Dedifferentiated amniotic fluid mesenchymal stem cell (primary cell): Measurements from ENCODE around the gene PCNX2.

ENCODE experiments used
- DNase-seq: peaks from one replicate; pipeline ENCODE4 v3.0.0-alpha.2; 2016; ENCODE audit errors: extremely low spot score

PCNX2 gene

DNA sequence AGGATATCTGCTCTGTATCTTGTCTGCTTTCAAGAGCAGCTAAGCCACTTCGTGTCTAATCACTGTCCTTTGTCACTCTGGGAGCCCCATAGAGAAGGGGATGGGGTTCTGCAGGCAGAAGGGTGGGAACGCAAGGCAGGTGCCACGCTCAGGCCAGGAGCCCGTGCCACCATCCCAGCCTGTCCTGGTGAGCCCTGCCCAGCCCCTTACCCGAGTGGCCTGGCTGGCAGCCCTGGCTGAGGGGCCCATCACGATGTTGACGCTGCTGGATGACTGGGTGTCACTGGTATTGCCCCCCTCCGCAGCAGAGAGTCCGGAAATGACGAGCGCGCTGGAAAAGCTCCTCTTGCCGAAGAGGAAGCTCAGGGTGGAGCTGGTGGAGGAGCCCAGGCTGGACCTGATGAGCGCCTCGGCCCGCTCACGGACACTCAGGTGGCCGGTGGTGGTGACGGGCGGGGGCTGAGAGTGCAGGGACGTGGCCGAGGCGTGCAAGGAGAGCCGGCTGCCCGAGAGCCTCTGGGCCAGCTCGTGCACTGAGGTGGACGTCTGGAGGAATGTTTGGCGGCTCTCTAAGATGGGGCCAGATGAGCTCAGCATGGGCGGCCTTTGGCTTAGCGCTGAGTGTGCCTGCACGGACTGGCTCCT lies 309.5 kb downstream of the PCNX2 start:
- no peak for DNase-seq

DNA sequence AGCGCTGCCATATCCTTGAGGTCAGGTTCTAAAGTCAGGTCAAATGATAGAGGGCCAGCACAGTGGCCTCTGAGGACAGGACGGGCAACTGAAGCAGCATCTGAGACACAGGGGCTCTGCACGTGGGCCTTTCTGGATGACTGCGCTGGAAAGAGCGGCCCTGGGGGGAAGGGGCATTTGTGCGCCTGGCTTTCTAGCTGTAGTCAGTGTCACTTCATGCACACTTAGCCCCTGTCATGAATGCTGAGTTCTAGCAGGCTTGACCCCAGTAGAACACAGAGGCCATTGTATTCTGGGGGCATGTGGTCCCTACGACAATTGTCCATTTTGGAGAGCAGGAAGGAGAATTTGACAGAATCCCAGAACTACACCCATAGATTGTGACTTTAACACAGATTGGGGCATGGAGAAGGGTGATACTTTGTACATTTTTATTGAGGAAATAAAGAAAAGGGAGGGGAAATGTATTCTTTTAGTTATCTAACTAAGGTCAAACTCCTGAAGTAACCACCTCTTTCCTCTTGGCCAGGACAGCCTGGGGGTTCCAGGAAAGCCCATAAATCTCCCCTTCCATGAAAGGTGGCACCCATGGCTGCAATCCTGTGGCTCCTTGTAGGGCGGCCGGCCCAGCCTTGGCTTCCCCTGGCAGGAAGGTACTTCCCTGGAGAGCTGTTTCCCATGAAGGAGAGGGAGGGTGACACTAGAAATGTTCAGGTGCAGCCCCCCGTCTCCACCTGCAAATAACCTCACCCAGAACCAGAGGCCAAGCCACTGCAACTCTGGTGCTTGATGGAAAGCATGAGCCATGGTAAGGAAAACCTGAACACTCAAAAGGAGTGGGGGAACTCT lies 310.7 kb downstream of the PCNX2 start:
- no peak for DNase-seq

DNA sequence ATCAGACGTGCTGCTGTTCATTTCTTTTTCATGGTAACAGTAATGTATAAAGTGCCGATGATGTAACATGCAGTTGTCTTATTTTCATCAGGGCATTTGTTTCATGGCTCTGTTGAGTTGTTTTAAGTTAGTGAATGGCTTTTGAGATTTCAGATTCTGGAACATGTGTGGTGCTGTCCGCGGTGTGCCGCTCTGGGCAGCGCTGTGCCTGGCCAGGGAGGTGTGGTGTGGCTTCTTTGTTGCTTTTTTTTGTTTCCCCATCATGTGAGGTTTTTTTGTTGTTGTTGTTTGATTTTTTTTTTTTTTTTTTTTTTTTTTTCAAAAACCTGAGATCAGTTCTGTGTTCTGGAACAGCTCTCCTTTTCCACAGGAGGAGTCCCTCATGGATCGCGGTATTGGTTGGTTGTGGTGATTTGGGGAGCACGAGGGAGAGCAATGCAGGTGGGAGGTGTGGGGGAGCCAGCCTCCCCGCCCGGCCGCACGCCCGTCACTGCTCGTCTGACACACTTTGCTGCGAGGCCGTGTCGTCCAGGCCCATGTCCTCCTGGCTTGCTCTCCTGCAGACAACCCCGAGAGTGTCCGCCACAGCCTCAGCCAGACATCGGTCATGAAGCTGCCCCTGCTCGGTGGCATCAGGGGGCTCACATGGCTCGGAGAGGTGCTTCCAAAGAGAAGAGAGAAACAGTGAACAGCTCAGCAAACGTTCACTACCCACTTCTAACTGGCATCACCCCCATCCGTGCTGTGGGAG lies 311.5 kb downstream of the PCNX2 start:
- DNase-seq: no peak

DNA sequence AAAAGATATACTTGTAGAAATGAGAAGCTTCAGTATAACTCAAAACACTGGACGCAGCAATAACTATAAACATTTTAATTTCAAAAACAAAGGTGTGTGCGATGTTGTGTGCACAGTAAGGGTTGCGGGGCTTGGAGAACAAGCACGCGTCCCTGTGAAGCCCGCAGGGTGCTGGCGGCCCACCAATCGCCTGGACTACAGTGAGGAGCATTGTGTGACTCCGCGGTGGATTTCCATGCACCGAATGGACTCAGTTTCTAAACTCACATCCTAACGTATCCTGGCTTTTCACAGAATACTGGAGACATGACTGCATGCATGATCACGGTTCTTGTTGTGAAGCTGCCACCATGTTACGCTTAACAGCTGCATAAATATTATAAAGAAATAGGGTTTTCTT lies 312.1 kb downstream of the PCNX2 start:
- no peak for DNase-seq

DNA sequence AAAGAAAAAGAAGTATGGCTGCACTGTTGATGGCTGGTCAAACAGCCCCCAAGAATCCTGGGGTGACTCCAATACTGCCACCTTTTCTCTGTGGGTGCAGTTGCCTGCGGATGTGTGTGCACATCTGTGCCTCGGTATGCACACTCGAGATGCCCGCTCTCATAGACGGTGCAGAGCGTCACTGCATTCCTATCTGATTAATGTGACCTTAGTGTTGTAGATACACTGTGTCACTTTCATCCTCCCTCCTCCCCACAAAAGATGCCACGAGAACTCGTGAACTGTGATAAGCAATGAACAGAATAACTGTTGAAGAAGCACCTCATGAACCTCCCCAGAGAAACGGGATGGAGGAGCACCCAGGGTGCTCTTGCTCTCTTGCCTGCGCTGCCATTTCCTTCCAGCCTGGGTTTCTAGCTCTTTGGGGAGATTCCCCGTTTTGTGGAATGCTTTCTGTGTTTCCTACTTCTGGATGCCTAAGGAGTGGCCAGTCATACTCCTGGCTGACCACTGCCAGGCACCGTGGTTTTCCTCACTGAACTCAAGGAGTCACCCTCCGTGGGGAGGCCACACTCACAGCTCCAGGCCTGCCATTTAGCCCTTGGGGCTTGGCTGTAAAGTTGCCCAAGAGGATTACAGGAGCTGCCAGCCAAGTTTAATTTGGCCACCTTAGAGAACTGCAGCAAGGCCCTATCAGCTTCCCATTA lies 313.1 kb downstream of the PCNX2 start:
- no peak for DNase-seq

DNA sequence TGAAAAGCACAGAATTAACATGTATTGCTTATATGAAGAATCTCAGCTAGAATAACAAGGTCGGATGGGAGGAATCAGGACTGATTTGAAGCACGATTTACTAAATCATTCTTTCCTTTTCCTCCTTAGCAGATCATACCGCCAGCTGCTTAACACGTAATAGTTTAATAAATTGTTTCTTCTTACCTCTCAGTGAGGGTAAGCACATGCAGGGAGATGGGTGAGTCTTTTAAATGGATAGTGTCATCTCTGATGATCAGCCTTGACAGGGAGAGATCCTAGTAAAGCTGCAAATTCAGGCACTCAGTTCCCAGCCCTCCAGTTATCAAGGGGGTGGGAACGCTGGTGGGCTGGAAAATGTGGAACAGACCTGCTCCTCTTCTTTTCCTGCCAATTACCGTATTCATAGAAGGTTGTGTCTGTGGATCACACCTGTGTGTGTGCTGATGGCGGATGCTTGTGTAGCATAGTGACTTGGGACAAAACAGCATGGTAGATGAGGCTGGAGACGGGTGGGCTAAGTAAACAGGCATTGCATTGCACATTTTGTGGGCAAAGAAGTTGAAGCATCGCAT lies 314.5 kb downstream of the PCNX2 start:
- DNase-seq: no peak

DNA sequence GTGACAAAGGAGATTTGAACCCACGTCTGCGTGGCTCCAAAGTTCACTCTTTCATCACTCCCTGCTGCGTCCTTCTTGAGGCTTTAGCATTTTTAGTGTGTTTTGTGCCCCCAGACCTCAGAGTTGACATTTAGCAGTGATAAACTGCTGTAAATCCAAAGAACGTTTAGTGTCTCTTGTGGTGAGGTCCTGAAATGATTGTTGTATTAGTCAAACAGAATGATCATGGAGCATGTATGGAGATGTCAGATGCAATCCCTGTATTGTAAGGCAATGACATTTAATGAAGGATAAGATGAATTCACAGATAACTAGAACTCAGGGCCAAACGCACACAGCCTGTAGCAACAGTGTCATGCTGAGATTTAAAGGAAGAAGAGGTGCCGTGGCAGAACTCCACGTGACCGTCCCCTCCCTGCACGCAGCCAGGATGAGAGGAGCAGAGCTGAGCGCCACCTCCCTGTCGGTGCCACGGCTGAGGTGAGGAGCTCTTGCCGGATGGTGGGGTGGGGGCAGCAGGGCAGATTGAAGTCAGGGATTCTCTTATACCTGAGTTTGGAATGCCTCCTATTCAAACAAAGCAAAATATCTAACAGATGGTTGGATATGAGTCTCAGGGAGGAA lies 315.1 kb downstream of the PCNX2 start:
- DNase-seq: no peak

DNA sequence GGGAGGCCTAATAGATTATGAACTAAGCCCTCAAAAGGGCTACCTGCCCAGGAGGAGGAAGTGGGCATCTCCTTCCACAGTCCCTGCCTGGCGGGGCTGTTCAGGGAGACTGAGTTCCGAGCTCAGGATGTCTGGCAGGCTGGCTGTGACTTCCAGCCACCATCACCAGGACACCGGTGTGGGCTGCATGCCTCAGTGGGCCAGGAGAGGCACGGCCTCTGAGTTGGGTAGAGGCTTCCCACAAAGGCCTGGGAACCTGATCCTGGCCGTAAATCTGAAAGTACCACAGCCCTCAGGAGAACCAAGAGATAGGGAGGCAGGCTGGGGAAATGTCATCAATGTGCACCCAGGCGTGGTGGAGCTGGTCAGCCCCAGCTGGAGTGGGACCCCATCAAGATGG lies 316.0 kb downstream of the PCNX2 start:
- DNase-seq: no peak

DNA sequence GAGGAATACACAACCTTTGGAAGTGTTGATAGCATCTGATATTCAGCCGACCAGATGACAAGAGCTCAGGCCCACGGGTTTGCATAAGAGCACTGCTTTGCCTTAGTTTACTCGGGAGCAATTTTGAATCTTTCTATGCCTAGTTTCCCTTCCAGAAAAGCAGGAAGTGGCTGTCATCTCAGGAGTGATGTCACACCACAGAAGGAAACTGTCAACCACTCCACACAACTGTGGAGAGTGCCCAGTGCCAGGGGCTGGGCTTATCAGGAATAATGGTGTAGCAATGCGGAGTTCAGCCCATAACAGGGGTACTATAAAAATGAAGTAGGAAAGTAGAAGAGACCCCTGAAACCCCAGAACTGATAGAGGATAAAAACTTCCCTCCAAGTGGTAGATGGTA lies 316.7 kb downstream of the PCNX2 start:
- no peak for DNase-seq

DNA sequence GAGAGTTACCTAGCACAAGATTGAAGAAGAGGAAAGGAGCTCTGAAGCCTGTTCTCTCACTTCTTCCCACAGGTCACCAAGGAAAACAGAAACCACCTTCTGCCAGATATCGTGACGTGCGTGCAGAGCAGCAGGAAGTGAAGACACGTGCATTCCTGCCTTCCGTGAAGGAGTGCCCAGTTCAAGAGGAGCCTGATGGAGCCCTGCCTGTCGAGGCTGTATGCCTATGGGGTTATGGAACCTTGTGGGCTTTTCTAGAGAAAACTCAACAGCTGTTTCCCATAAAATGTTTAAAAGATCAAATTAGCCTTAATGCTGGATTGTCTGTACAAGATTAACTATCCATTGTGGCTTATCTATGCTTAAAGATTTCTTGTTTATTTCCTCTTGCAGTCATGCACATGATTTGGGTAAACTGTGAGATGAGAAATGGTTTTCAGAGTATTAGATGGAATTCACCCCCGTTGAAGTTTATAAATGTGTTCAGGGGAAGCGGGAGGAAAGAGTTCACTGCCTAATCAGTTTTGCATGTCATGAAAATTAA lies 317.4 kb downstream of the PCNX2 start:
- peak; percentile 34 for DNase-seq

DNA sequence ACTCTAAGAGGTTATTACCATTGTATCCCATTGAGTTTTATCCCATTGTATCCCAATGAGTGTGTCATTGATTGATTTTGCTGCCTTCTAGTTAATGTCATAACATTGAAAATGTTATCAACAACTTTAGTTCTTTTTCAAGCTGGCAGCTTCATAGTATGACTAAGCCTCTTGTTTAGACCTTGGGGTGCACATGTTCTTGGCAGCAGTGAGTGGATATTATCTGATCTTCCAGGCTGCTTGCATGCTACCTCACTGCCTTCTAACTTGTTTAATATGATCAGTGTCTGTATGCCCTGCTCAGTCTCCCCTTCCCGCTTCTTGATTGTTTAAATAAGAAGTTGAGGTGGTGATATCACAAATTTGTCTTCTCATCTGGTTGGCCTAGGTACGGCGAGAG lies 320.6 kb downstream of the PCNX2 start:
- DNase-seq: peak; percentile 26

DNA sequence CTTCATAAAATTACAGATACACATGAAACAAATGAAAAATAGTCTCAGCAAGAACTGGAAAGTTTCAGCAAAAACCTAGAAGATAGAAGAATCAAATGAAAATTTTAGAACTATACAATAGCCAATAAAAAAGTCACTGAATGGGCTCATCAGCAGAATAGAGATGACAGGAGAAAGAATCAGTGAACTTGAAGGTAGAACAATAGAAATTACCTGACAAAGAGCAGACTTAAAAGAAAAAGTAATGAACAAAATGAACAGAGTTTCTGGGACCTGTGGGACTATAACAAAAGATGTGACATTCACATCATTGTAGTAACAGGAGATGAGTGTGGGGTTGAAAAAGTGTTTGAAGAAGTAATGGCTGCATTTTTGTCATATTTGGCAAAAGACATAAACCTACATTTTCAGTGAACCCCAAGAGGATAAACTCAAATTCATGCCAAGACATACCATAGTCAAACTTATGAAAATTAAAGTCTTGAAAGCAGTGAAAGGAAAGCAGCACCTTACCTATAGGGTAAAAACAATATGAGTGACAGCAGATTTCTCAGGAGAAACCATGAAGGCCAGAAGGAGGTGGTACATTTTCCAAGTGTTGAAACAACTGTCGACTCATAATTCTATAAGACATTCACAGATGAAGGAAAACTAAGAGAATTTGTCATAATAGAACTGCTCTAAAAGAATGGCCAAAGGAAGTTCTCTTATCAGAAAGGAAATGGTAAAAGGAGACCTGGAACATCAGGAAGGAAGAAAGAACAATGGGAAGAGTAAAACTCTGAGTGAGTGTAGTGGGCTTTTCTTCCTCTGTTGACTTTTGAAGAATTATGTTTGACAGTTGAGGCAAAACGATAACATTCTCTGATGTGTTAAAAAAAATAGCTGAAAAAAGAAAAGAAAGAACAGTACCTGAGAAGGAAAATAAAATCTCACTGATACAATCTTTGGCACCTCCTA lies 321.6 kb downstream of the PCNX2 start:
- DNase-seq: no peak

DNA sequence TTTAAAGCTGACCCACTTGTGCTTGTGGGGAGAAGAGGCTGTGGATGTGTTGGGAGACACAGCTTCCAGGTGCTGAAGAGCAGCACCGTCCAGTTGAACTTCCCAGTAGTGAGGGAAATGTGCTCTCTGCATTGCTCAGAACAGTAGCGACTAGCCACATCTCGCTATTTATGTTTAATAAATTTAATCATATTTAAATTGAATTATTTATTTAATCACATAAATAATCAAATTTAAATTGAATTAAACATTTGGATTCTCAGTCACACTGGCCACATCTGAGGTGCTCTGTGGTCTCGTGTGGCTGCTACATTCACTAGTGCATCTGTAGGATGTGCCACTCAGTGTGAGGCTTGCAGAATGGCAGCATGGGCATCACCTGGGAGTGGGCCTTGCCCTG lies 325.0 kb downstream of the PCNX2 start:
- no peak for DNase-seq

DNA sequence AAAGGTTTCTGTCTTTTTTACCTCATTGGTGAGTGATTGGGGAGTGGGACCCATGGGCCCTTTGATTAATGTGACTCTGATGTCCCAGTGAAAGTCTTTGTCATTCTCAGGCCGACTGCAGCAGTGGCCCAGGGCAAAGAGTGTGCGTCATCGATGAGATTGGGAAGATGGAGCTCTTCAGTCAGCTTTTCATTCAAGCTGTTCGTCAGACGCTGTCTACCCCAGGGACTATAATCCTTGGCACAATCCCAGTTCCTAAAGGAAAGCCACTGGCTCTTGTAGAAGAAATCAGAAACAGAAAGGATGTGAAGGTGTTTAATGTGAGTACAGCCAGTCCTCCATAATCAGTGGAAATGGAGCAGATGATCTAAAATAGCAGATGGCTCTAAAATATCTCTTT lies 325.7 kb downstream of the PCNX2 start:
- no peak for DNase-seq

DNA sequence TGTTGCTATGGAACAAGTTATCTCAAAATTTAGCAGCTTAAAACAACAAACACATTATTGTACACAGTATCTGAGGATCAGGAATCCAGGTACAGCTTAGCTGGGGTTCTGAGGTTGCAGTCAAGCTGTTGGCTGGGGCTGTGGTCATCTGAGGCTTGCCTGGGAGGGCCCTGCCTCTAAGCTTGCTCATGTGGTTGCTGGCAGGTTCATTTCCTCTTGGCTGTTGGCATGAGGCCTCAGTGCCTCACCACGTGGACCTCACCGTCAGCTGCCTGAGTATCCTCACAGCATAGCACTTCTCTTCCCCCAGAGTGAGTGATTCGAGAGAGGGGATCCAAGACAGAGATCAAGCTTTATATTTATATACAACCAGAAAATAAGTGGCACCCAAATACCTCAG lies 326.6 kb downstream of the PCNX2 start:
- no peak for DNase-seq

DNA sequence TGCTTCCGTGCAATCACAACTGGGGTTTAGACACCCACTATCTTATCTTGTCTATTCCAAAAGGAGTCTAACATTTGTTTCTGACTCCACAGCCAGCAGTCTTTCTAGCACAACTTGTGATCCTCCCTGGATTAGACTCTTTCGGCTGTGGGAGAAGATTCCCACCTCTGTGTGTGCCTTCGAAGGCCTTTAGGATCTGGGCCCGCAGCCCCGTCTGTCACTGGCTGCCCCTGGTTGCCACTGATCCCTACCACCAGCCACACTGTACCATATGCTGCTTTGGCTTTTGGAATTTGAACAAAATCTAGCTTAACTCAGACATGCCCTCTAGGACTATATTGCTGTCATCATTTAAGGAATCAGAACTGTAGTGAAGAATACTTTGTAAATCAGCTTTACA lies 327.1 kb downstream of the PCNX2 start:
- DNase-seq: no peak

DNA sequence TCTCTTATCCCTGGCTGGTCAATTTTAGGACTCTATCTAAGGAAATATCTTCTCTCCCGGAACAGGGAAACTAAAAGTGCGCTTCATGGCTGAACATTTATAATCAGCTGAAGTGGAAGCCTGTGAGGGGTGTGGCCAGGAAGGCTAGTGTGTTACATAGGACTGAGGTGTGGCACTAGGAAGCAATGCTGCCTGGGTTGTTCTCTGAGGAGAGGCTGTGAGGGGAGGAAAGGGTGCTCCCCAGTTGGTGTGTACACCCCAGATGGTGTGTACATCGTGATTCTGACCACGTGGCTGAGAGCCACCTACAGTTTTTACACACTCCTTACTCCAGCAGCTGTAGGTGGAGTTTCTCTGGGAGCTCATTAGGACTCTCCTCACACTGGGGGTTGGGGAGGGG lies 328.9 kb downstream of the PCNX2 start:
- no peak for DNase-seq

DNA sequence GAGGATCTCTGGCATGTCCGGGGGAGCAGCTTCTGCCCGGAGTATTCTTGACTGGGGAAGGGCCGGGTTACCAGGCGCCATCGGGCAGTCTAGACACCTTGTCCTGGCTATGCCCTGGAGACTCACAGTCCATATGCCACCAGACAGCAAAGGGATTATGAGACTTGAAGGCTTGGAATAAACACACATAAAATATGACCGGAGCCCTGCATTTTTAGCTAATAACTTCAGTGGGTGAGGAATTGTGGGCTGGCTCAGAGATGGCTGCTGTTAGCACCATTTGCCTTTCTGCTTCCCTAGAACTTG lies 329.7 kb downstream of the PCNX2 start:
- no peak for DNase-seq

DNA sequence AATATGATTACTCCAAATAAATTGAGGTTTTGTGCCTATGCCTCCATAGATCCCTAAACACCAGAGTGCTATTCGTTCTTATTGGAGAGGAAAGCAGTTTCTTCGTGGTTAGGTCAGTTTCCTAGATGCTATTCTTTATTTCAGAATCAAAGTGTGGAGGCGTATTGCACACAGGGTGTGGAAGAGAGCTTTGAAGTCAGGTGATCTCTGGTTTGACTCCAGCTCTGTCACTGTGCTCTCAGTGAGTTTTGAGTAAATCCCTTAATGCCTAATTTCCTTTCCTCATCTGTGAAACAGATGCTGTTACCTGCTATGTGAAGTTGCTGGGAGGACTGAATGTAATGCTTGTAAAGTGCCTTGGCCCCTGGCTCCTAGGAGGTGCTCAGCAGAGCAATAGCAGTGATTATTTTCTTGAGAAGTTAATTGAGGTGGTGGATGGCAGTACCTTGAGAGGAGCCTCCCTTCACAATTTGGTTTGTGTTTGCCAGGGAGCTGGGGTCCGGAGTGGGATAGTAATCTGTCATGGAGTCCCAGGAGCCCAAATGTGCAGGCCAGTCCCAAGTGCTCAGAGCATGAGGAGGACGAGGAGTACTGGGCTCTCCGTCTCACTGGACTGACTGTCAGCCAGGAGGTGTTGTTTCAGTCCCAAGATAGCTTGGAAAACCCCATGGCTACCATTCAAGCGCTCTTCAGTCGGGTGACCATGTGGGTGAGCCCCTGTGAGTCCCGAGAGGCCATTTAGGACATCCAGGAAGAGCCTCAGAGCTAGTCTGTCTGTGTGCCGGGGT lies 330.2 kb downstream of the PCNX2 start:
- DNase-seq: no peak
